ENCODE measurements around the gene MYL5. TPM values are rescaled to one million over a fixed set of nuclear protein-coding genes. Genes with fewer than 3 reads are reported as not detected.

Gene MYL5
- total RNA-seq, 6 experiments from 2014 or later, result 14.2 to 23.0 (median 18.8) TPM

DNA sequence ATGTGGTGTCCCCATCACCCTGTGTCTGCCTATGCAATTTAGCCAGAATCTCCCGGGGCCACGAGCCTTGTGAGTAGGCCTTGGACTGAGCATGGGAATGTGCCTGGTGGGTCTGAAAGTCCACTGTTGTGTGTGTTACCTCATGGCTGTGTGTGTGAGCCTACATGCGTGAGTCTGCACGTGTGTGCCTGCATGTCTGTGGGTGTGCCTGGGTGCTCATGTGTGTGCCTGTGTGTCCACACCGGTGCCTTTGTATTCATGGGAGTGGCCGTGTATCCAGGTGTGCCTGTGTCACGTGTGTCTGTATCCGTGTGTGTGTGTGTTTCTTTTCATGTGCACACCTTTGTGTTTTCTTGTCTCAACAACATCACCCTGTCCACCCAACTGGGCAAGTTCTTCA, 14.5 kb upstream of the MYL5 start:
- H3K4me3 Mint-ChIP-seq, result no peak overlapping the region
- DNase-seq, result no peak

GRCh38 chr4:660401-660800, 13.9 kb upstream of the MYL5 start:
- H3K4me3 Mint-ChIP-seq, result no peak overlapping the region
- DNase-seq, result no peak

More for the DNA sequence above, 14.5 kb upstream of the MYL5 start:
- Mint-ChIP-seq H3K27ac (no peak overlapping the region), H3K9me3 (peaks cover 43% of the 10 kb centered on the region), H3K27me3 (ENCODE audit: insufficient read depth) (peaks cover 3% of the 10 kb centered on the region), H3K4me1 (ENCODE audit: low read depth) (no peaks in the 10 kb centered on the region), H3K36me3 (ENCODE audit: low read depth) (peaks cover 14% of the 10 kb centered on the region)
- no peak for TF ChIP-seq CTCF (IDR thresholded peaks at IDR 0.05)

DNA sequence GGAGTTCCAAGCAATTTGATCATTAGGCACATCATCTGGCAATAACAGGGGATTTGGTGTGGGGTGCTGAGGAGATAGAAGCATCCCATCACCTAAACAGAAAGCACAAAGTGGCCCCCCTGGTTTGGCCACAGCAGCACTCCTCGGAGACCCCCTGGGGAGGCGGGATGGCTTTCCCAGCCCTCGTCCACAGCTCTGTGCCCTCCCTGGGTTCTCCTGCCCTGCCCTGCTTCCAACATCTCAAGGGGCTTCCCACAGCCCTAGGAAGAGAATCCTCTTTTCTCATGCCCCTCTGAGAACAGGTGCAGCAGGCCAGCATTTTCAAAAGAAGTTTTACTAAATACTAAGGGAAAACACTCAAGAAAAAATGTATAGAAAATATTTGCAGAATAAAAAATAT, 13.1 kb upstream of the MYL5 start:
- no peak for TF ChIP-seq CTCF (IDR thresholded peaks at IDR 0.05)
- DNase-seq, result no peak
- H3K4me1 Mint-ChIP-seq (ENCODE audit: low read depth), result no peaks in the 10 kb centered on the region
- no peak overlapping the region for H3K27ac Mint-ChIP-seq
- H3K27me3 Mint-ChIP-seq (ENCODE audit: insufficient read depth), result peaks cover 3% of the 10 kb centered on the region
- H3K4me3 Mint-ChIP-seq, result no peak overlapping the region
- peaks cover 14% of the 10 kb centered on the region for H3K36me3 Mint-ChIP-seq (ENCODE audit: low read depth)
- H3K9me3 Mint-ChIP-seq, result peaks cover 34% of the 10 kb centered on the region

More at GRCh38 chr4:660401-660800, 13.9 kb upstream of the MYL5 start:
- H3K9me3 Mint-ChIP-seq, result peaks cover 42% of the 10 kb centered on the region
- TF ChIP-seq CTCF (IDR thresholded peaks at IDR 0.05), result no peak
- peaks cover 14% of the 10 kb centered on the region for H3K36me3 Mint-ChIP-seq (ENCODE audit: low read depth)
- no peak overlapping the region for H3K27ac Mint-ChIP-seq
- no peaks in the 10 kb centered on the region for H3K4me1 Mint-ChIP-seq (ENCODE audit: low read depth)
- H3K27me3 Mint-ChIP-seq (ENCODE audit: insufficient read depth), result peaks cover 3% of the 10 kb centered on the region

DNA sequence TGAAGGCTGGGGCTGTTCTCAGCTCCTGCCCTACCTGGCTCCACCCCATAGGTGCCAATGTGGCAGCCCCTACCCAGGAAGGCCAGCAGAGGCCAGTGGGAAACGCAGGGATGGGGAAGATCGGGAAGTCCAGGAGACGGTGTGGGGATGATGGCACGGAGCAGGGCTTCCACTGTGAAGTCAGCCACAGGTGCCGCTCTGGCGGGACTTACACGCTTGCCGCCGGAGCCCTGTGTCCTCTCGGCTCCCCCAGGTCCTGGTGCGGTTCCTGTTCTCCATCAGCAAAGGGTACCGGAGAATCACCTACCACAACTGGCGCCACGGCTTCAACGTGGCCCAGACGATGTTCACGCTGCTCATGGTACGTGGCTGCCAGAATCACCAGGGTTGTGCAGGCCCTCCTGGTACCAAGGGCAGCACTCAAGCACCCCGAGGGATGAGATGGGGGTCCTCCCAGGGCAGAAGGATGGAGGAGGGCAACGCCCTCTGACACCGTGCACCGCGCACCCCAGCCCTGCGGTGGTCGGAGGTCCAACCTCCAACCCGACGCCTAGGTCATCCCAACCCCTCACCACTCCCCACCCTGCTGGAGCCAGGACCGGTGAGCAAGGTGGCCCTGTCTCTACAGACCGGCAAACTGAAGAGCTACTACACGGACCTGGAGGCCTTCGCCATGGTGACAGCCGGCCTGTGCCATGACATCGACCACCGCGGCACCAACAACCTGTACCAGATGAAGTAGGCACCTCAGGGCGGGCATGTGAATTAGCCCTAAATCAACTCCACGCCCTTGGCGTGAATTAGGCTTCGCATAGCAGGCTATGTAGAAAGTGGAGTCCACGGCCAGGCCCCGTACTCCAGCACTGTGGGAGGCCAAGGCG, 12.2 kb upstream of the MYL5 start:
- TF ChIP-seq CTCF (IDR thresholded peaks at IDR 0.05), result no peak
- peaks cover 3% of the 10 kb centered on the region for H3K27me3 Mint-ChIP-seq (ENCODE audit: insufficient read depth)
- DNase-seq, result no peak
- peaks cover 27% of the 10 kb centered on the region for H3K9me3 Mint-ChIP-seq
- H3K27ac Mint-ChIP-seq, result no peak overlapping the region
- peaks cover 10% of the 10 kb centered on the region for H3K36me3 Mint-ChIP-seq (ENCODE audit: low read depth)
- H3K4me1 Mint-ChIP-seq (ENCODE audit: low read depth), result no peaks in the 10 kb centered on the region
- no peak overlapping the region for H3K4me3 Mint-ChIP-seq

DNA sequence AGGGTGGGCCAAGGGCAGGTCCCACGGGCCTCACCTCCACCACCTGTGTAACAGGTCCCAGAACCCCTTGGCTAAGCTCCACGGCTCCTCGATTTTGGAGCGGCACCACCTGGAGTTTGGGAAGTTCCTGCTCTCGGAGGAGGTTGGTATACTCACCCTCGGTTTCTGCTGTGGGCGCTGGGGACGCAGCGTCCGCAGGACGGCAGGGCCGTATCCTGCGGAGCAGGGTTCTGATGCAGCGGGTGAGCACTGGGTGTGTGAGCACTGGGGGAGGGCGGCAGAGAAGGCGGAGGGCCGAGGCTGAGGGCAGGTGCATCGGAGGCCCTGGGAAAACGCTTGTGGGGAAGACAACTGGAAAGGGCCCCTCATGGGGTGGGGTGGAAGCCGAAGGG, 11.3 kb upstream of the MYL5 start:
- Mint-ChIP-seq H3K4me3 (no peak overlapping the region), H3K27ac (no peak overlapping the region), H3K9me3 (peaks cover 22% of the 10 kb centered on the region), H3K27me3 (ENCODE audit: insufficient read depth) (peaks cover 3% of the 10 kb centered on the region; the same call in 1 of the 2 replicates), H3K4me1 (ENCODE audit: low read depth) (no peaks in the 10 kb centered on the region), H3K36me3 (ENCODE audit: low read depth) (peaks cover 10% of the 10 kb centered on the region)
- TF ChIP-seq CTCF (IDR thresholded peaks at IDR 0.05), result no peak
- DNase-seq, result no peak
